Upper lobe of left lung (tissue), 6 donors: ENCODE results near the gene RPLP1. TPM values are rescaled to one million over a fixed set of nuclear protein-coding genes. Genes with fewer than 3 reads are reported as not detected.

ENCODE experiments used
- ATAC-seq, 2 donors: fragments of 200-7000 bp; cut with Tn5 transposase; one replicate each; pipeline ENCODE4 v1.9.1; 2022; ENCODE audit warnings: mild to moderate bottlenecking in 2 of 2, moderate library complexity in 2 of 2; ENCODE audit not compliant: low FRiP score in 2 of 2
- DNase-seq, 2 donors: peaks; one replicate each; pipeline ENCODE4 v3.0.0-alpha.2; 2019 to 2020
- H3K27ac ChIP-seq, 4 donors: fragments of 200-600 bp; sonication (generic); one replicate each; pipeline ENCODE4 v1.5.1; 2016 to 2019
- H3K27me3 ChIP-seq, 4 donors: fragments of 200-600 bp; sonication (generic); one replicate each; pipeline ENCODE4 v1.5.1; 2017 to 2019
- H3K36me3 ChIP-seq, 4 donors: fragments of 200-600 bp; sonication (generic); one replicate each; pipeline ENCODE4 v1.5.1; 2016 to 2019
- H3K4me1 ChIP-seq, 4 donors: fragments of 200-600 bp; sonication (generic); one replicate each; pipeline ENCODE4 v1.5.1; 2018 to 2019
- H3K4me3 ChIP-seq, 4 donors: fragments of 200-600 bp; sonication (generic); one replicate each; pipeline ENCODE4 v1.5.1; 2017 to 2019; ENCODE audit warnings: mild to moderate bottlenecking in 2 of 4, moderate library complexity in 1 of 4
- H3K9me3 ChIP-seq, 4 donors: fragments of 200-600 bp; sonication (generic); one replicate each; pipeline ENCODE4 v1.5.1; 2018 to 2019
- CTCF ChIP-seq, 6 experiments: fragments of 450-650 bp in 4 of 6; fragments of 200-600 bp in 2 of 6; sonication (generic) in 2 of 6; IDR thresholded peaks; one replicate each; pipeline ENCODE4 v1.5.1; 2016 to 2019; ENCODE audit warnings: antibody characterized with exemption in 6 of 6
- EP300 ChIP-seq, 4 donors: sonication (generic); formaldehyde crosslinking; IDR thresholded peaks; one replicate each; pipeline ENCODE4 v1.5.1; 2017; ENCODE audit warnings: antibody characterized with exemption in 4 of 4, control low read depth in 2 of 4
- POLR2A ChIP-seq, 4 donors: fragments of 450-650 bp; IDR thresholded peaks; one replicate each; pipeline ENCODE4 v1.5.1; 2016 to 2017; ENCODE audit warnings: antibody characterized with exemption in 4 of 4, mild to moderate bottlenecking in 2 of 4
- POLR2AphosphoS5 ChIP-seq, 2 donors: sonication (generic); formaldehyde crosslinking; IDR thresholded peaks; one replicate each; pipeline ENCODE4 v1.5.1; 2017; ENCODE audit warnings: antibody characterized with exemption in 2 of 2
- whole genome bisulfite sequencing, 2 donors: methylation state at CpG; one replicate each; pipeline ENCODE4 v1.1.5; 2017 to 2018; 5-methylcytosine and 5-hydroxymethylcytosine counted together
- small RNA-seq, 4 donors: library from RNA; depleted of rRNA; stranded (forward); fragments of <200 nt; gene quantifications; one replicate each; pipeline ENCODE3, GENCODE V24; 2016
- total RNA-seq, 6 donors: library from RNA; depleted of rRNA in 4 of 6; stranded (reverse); fragments of >200 nt in 4 of 6; gene quantifications; one replicate each; pipeline versions ENCODE4 v1.1.0 to v1.2.1, GENCODE V29; 2016 to 2021
- donor health status: DM: no; HTN: no; CAD: no; lungs with moderate emphysema.
- donor health status: DM: no; HTN: yes; CAD: no; lungs with severe emphysema.

RPLP1 gene
- total RNA-seq, 6 donors from 2014 or later, result 339 to 1,933 (median 538) TPM

DNA sequence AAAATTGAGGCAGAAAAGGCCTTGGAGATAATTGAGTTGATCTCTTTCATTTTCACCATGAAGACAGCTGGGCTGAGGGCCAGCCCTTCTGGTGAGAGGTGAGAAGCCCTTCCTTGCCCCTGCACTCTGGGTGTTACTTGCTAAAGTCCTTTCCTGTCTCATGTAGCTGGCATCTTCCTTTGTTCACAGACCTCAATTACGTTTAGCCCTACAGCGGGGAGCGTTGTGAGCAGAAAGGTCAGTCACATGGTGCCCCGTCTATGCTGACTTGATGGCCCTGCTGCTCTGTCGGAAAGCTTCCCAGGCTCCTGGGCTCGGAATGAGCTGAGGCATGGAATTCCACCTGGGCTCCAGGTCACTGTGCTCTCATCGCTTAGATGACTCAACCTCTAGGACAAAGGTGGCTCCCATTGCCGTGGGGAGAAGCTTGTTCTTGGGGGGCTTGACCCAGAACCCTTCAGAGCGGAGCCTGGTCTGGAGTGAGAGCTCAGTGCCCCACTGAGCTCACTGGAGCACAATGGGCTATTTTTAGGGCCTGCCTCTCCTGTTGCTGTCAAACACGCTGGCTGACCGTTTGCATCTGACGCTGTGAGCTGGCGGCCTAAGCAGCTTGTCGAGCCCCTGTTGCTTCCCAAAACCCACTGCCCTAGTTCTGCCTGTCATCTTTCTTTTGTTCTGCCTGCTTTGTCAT lies 47.0 kb downstream of the RPLP1 start:
- TF ChIP-seq POLR2AphosphoS5 (IDR thresholded peaks at IDR 0.05) (no peak), POLR2A (IDR thresholded peaks at IDR 0.05) (no peak), CTCF (IDR thresholded peaks at IDR 0.05) (no peak), EP300 (IDR thresholded peaks at IDR 0.05) (no peak)
- DNase-seq, result no peak
- WGBS, 2 donors, result 81 to 84% methylated on average over 13 to 14 of the region's 14 CpGs
- H3K4me3 ChIP-seq, result no peak overlapping the region
- H3K27me3 ChIP-seq, result no peaks in the 10 kb centered on the region
- no peak overlapping the region for H3K27ac ChIP-seq
- H3K36me3 ChIP-seq, result no peaks in the 10 kb centered on the region
- no peaks in the 10 kb centered on the region for H3K4me1 ChIP-seq
- ATAC-seq, result no peak
- H3K9me3 ChIP-seq, result no peaks in the 10 kb centered on the region

DNA sequence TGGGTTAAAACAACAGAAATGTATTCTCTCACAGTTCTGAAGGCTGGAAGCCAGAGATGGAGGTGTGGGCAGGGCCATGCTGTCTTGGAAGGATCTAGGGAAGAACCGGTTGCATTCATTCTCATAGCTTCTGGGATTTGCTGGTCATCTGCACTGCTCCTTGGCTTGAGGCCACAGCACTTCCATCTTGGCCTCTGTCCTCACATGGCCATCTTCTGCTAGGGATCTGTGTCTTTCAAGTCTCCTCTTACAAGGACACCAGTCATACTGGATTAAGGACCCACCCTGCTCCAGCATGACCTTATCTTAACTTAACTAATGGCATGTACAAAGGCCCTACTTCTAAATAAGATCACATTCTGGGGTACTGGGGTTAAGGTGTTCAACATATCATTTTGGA lies 47.7 kb downstream of the RPLP1 start:
- ATAC-seq (no peak), DNase-seq (no peak)
- no peaks in the 10 kb centered on the region for H3K4me1 ChIP-seq
- H3K27ac ChIP-seq, result no peak overlapping the region
- H3K27me3 ChIP-seq, result no peaks in the 10 kb centered on the region
- H3K9me3 ChIP-seq, result no peaks in the 10 kb centered on the region
- TF ChIP-seq POLR2AphosphoS5 (IDR thresholded peaks at IDR 0.05), result no peak
- no peak for TF ChIP-seq POLR2A (IDR thresholded peaks at IDR 0.05)
- TF ChIP-seq EP300 (IDR thresholded peaks at IDR 0.05), result no peak
- TF ChIP-seq CTCF (IDR thresholded peaks at IDR 0.05), result no peak
- no peak overlapping the region for H3K4me3 ChIP-seq
- 93 to 100% methylated on average over 1 of the region's 1 CpG for WGBS, 2 donors
- no peaks in the 10 kb centered on the region for H3K36me3 ChIP-seq

DNA sequence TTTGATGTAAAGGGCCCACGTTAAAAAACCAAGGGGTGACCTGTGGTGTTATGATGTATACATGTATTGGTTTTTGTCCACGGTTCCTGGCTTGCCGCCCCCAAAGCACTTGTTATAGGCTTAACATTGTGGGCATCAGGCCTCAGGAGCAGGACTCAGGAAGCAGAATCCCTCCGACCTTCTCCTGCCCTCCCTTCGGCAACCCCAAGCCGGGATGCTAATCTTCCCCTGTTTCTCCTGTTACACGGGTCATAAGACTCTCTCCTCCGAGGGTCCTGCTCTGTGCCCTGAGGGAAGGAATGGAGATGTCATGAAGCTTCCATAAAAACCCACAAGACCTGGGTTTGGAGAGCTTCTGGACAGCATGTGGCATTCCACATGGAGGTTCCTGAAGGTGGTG lies 48.8 kb downstream of the RPLP1 start:
- Histone ChIP-seq H3K4me3 (no peak overlapping the region), H3K4me1 (no peaks in the 10 kb centered on the region), H3K27ac (no peak overlapping the region), H3K27me3 (no peaks in the 10 kb centered on the region), H3K9me3 (no peaks in the 10 kb centered on the region), H3K36me3 (no peaks in the 10 kb centered on the region)
- 92 to 93% methylated on average over 8 of the region's 8 CpGs for WGBS, 2 donors
- DNase-seq, result no peak
- no peak for ATAC-seq
- TF ChIP-seq POLR2AphosphoS5 (IDR thresholded peaks at IDR 0.05), result no peak
- TF ChIP-seq EP300 (IDR thresholded peaks at IDR 0.05), result no peak
- TF ChIP-seq POLR2A (IDR thresholded peaks at IDR 0.05), result no peak
- TF ChIP-seq CTCF (IDR thresholded peaks at IDR 0.05), result no peak

GRCh38 chr15:69502470-69503045 lies 49.9 kb downstream of the RPLP1 start:
- no peak for ATAC-seq
- 85 to 89% methylated on average over 10 of the region's 10 CpGs for WGBS, 2 donors
- DNase-seq, result peak in 1 of 2 donors; percentile 42
- no peaks in the 10 kb centered on the region for H3K9me3 ChIP-seq
- no peaks in the 10 kb centered on the region for H3K4me1 ChIP-seq
- TF ChIP-seq POLR2AphosphoS5 (IDR thresholded peaks at IDR 0.05) (no peak), POLR2A (IDR thresholded peaks at IDR 0.05) (no peak)
- no peak overlapping the region for H3K27ac ChIP-seq
- H3K36me3 ChIP-seq, result no peaks in the 10 kb centered on the region
- H3K4me3 ChIP-seq, result no peak overlapping the region
- H3K27me3 ChIP-seq, result no peaks in the 10 kb centered on the region

- ATAC-seq (no peak), DNase-seq (no peak)
- Histone ChIP-seq H3K4me3 (no peak overlapping the region), H3K27me3 (no peaks in the 10 kb centered on the region), H3K4me1 (no peaks in the 10 kb centered on the region), H3K9me3 (no peaks in the 10 kb centered on the region), H3K36me3 (no peaks in the 10 kb centered on the region), H3K27ac (no peak overlapping the region)
- whole genome bisulfite sequencing, 2 donors, result 83 to 87% methylated on average over 3 of the region's 3 CpGs
- TF ChIP-seq POLR2AphosphoS5 (IDR thresholded peaks at IDR 0.05) (no peak), POLR2A (IDR thresholded peaks at IDR 0.05) (no peak)
These were observed 51.9 kb downstream of the RPLP1 start for GRCh38 chr15:69504352-69505040.

Small RNAs within 50 kb of the gene (small RNA-seq; reads per million reads assigned to genes)
- 0 reads per million in 4 donors for gene RF00012

Other genes with a start within 250 kb of the RPLP1 start
- gene PAQR5, start 153.9 kb upstream of the RPLP1 start, total RNA-seq, result 10 to 100 TPM; 15.5 to 39.8 (median 26.5) TPM
- gene KIF23, start 38.5 kb upstream of the RPLP1 start, total RNA-seq, result 1 to 10 TPM; 1.0 to 6.7 (median 3.7) TPM